ENCODE measurements around the gene SRGAP1.

DNA sequence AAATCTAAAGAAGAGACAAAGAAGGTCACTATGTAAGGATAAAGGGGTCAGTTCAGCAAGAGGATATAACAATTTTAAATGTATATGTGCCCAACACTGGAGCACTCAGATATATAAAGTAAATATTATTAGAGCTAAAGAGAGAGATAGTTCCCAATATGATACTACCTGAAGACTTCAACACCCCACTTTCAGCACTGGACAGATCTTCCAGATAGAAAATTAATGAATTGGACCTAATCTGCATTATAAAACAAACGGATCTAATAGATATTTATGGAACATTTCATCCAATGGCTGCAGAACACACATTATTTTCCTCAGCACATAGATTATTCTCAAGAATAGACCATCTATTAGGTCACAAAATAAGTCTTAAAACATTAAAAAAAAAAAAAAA lies 24.1 kb upstream of the SRGAP1 start:
- TF ChIP-seq, protein P1, sequence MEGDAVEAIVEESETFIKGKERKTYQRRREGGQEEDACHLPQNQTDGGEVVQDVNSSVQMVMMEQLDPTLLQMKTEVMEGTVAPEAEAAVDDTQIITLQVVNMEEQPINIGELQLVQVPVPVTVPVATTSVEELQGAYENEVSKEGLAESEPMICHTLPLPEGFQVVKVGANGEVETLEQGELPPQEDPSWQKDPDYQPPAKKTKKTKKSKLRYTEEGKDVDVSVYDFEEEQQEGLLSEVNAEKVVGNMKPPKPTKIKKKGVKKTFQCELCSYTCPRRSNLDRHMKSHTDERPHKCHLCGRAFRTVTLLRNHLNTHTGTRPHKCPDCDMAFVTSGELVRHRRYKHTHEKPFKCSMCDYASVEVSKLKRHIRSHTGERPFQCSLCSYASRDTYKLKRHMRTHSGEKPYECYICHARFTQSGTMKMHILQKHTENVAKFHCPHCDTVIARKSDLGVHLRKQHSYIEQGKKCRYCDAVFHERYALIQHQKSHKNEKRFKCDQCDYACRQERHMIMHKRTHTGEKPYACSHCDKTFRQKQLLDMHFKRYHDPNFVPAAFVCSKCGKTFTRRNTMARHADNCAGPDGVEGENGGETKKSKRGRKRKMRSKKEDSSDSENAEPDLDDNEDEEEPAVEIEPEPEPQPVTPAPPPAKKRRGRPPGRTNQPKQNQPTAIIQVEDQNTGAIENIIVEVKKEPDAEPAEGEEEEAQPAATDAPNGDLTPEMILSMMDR (IDR thresholded peaks at IDR 0.05), result no peak
- no peak for TF ChIP-seq POLR2A (IDR thresholded peaks at IDR 0.05)

All from right lobe of liver (tissue), 4 donors.